Mesenteric fat pad (tissue), 1 donor: ENCODE data around the gene ZNF816. TPM values are rescaled to one million over a fixed set of nuclear protein-coding genes. Genes with fewer than 3 reads are reported as not detected.
A peak's percentile ranks its signal among the peaks of the same experiment; 100 is the strongest.
"Not testable (repeated sequence)": the region's sequence is repeated elsewhere in the genome, so short reads cannot be mapped to it uniquely, and the experiment has no call there.

Source experiments
- DNase-seq: peaks from one replicate; pipeline ENCODE4 v3.0.0-alpha.2; 2020; ENCODE audit warnings: low spot score
- total RNA-seq: library from RNA; stranded (reverse); fragmentation: NEBNext Ultra II Directional; extraction: Animal tissue kit (Norgen Biotek cat#: 25700); gene quantifications from one replicate; pipeline ENCODE4 v1.2.1, GENCODE V29; 2021
- donor health status: DM: yes; HTN: yes; CAD: no.

ZNF816 gene
- total RNA-seq, 1 donor from 2014 or later: 4.8 TPM

DNA sequence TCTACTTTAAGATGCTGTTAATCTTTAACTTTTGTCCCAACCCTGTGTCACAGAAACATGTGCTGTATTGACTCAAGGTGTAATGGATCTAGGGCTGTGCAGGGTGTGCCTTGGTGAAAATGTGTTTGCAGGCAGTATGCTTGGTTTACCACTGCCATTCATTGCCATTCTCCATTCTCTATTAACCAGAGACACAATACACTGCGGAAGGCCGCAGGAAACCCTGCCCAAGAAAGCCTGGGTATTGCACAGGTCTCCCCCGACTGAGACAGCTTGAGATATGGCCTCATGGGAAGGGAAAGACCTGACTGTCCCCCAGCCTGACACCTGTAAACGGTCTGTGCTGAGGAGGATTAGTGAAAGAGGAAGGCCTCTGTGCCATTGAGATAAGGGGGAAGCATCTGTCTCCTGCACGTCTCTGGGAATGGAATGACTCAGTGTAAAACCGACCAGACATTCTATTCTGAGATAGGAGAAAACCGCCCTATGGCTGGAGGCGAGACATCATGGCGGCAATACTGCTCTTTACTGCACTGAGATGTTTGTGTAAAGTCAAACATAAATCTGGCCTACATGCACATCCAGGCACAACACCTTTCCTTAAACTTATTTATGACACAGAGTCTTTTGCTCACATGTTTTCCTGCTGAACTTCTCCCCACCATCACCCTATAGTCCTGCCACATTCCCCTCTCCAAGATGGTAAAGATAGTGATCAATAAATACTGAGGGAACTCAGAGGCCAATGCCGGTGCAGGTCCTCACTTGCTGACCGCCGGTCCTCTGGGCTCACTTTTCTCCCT, 26.3 kb downstream of the ZNF816 start:
- DNase-seq: no peak

DNA sequence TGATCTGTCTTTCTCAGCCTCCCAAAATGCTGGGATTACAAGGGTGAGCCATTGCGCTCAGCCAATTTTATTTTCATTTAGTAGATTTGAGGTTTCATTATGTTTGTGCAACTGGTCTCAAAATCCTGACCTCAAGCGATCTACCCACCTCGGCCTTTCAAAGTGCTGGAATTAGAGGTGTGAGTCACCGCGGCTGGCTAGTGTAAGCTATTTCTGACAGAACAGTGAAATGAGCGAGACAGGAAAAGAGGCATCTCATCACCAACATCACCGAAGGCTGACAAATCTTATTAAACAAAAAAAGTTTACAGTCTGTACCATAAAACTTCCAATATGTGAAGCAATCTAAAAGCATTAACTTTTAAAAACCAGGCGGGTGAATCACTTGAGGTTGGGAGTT, 27.2 kb downstream of the ZNF816 start:
- DNase-seq: no peak

DNA sequence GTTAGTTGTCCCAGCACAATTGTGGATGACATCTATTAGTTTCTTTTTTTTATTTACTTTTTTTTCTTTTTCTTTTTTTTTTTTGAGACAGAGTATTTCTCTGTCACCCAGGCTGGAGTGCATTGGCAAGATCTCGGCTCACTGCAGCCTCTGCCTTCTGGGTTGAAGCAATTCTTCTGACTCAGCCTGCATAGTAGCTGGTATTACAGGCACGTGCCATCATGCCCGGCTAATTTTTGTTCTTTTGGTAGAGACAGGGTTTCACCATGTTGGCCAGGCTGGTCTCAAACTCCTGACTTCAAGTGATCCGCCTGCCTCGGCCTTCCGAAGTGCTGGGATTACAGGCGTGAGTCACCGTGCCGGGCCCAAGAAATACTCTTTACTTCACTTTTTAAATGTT, 38.0 kb downstream of the ZNF816 start:
- DNase-seq: not testable (repeated sequence)

DNA sequence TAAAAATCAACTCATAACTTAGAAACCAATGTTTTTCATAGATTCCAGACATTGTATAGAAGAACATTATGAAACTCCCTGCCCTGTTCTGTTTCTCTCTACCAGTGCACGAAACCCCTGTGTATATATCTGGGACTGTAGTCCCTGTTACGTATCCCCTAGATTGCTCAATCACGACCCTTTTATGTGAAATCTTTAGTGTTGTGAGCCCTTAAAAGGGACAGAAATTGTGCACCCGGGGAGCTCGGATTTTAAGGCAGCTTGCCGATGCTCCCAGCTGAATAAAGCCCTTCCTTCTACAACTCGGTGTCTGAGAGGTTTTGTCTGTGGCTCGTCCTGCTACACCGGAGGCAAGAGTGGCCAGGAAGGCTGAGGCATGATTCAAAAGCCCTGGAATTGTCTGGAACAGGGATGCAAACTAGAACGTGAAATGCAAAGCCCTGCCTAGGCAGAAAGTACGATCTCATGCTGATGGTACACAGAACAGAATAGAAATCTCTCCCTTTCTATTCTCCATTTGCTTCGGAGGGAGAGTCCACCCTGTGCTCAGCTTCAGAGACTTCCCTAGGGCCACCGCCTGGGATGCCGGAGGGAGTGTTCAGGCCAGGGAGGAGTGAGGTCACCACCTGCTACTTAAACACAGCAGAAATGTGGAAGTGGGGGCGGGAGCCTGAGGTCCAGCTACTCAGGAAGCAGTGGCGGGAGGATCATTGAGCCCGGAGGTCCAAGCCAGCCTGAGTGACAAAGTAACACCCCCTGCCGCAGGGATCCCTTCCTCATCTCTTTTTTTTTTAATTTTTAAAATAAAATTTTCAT, 38.7 kb downstream of the ZNF816 start:
- no peak for DNase-seq

DNA sequence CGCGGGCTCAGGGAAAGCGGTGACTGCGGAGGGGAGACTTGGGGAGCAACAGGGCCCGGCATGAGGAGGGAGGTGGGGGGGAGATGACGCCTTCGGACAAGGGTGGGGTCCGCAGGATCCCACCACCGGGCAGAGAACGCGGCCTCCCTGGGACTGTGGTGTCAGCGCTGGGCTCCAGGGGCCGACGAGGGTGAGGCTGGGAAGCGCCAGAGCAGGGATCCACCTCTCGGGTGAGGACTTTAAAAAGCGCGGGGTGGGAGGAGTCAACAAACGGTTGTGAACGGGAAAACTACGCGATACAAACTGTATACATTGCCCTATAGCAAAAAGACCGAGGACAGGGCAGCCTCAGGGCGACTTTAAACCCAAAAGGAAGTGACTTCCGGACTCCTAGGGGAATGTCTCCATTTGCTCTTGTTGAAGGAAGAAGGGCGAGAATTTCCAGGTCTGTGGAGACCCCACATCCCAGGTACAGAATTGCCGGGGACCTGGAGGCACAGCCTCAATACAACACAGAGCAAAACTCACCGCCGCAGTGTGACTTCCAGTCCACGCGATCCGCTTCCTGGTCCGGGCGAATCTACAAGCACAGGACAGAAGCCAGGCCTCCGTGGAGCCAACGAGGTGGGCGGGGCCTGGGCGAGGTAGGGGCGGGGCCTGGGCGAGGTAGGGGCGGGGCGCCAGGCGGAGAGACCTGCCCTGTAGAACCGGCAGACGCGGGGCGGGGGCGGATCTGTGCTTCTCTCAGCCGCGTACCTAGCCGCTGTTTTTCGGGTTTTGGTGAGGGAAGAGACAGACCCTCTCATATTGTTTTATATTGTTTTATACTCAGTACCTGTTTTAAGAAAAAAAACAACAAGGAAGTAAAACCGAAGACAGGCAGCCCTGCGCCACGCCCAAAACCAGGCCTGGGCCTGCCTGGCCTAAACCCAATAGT, 39.6 kb downstream of the ZNF816 start, which contains the start of gene ZNF888:
TSS of gene ZNF888 (minus strand) at position 588 of the 937 bp plus-strand sequence. CDS start 5,555 bp downstream, outside the sequence.
- DNase-seq: peak; percentile 97

DNA sequence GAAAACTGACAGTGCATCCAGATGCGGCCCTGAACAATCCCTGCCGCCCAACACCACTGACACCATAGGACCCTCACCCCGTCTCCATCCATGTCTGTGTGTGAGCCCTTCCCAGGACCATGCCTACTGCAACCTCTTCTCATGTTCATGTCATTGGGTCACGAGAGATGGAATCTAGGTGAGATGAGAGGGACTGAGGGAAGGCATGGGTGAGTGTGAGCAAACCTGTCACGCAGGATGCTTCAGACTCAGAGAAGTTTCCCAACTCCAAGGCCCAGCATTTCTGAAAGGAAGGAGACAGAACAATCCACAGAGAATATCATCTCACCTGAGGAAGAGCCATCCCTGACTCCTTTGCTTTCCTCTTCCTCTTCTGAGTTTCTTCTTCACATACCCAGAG, 45.1 kb downstream of the ZNF816 start:
- DNase-seq: no peak

DNA sequence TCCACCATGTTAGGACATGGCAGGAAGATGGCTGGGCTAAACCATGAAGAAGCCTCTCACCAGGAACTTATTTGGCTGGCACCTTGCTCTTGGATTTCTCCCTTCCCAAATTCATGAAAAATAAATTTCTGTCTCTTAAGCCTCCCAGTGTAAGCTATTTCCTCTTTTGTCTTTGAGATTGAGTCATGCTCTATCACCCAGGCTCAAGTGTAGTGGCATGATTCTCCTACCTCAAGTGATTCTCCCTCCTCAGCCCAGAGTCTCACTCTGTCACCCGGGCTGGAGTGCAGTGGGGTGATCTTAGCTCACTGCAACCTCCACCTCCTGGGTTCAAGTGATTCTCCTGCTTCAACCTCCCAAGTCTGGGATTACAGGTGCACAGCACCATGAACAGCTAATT, 52.0 kb downstream of the ZNF816 start:
- peak; percentile 6 for DNase-seq

DNA sequence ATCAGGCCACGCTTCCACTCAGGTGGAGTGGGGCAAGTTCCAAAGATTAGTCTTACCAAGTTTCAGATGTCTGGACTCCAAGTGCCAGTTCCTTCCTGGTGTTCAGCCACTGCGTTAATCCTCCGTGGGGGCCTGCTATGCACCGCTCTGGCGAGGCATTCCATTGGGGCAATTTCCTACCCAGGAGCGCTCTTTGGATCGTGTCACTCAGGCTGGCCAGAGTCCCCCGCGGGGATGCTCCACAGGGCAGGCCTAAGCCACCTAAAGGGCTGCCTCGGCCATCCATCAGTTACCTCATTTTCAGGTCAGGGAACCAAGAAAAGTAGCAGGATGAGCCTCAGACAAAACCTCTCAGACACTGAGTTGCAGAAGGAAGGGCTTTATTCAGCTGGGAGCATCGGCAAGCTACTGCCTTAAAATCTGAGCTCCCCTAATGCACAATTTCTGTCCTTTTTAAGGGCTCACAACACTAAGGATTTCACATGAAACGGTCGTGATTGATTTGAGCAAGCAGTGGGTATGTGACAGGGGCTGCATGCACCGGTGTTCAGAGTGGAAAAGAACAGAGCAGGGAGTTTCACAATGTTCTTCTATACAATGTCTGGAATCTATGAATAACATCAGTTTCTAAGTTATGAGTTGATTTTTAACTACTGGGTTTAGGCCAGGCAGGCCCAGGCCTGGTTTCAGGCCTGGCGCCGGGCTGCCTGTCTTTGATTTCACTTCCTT, 58.5 kb downstream of the ZNF816 start:
- not testable (repeated sequence) for DNase-seq

DNA sequence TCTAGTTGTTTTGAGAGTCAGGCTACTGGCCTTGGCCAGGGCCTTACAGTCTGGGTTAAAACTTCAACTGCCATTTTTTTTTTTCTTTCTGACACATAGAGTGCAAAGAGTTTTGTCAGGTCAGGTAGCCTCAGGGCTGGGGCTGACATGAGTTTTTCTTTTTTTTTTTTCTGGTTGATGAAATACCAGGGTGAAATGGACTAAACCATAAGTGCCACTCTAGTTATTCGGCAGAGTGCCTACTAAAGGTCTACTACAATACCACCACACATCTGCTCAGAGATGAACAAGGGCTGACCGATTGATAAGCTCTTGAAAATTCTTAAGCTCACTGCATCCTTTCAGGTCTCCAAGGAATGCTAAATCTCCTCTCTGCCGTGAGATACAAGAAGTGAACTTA, 60.8 kb downstream of the ZNF816 start:
- DNase-seq: no peak

Other genes with a start within 250 kb of the ZNF816 start
- 23.1 TPM for gene ZNF611, start 227.8 kb downstream of the ZNF816 start, total RNA-seq
- 8.4 TPM for gene ZNF600, start 176.1 kb downstream of the ZNF816 start, total RNA-seq
- gene ZNF28, start 141.2 kb downstream of the ZNF816 start, total RNA-seq: 11.1 TPM
- gene ZNF468, start 105.3 kb downstream of the ZNF816 start, total RNA-seq: 10.5 TPM
- gene ZNF320, start 65.2 kb downstream of the ZNF816 start, total RNA-seq: 9.3 TPM
- 2.6 TPM for gene ZNF888, start 39.5 kb downstream of the ZNF816 start, total RNA-seq
- gene ERVV-1, start 51.0 kb upstream of the ZNF816 start, total RNA-seq: not detected
- gene ERVV-2, start 81.9 kb upstream of the ZNF816 start, total RNA-seq: not detected
- gene ZNF160, start 140.5 kb upstream of the ZNF816 start, total RNA-seq: 32.8 TPM
- 12.7 TPM for gene ZNF415, start 170.0 kb upstream of the ZNF816 start, total RNA-seq
- gene ZNF347, start 196.2 kb upstream of the ZNF816 start, total RNA-seq: 9.7 TPM
- gene ZNF665, start 230.5 kb upstream of the ZNF816 start, total RNA-seq: 2.5 TPM